Activated CD4-positive, CD25-positive, alpha-beta regulatory T cell treated with anti-CD3 and anti-CD28 coated beads, Interleukin-2, amount 50 U/mL, for 24 hours (primary cell): ENCODE data around the gene TMEM263.
A peak's percentile ranks its signal among the peaks of the same experiment; 100 is the strongest.
"Not testable (repeated sequence)": the region's sequence is repeated elsewhere in the genome, so short reads cannot be mapped to it uniquely, and the experiment has no call there.

ENCODE experiments used
- ATAC-seq, 2 donors: fragments of 150-1000 bp; cut with Tn5 transposase; one replicate each; pipeline ENCODE4 v1.10.0; 2021; ENCODE audit warnings: mild to moderate bottlenecking in 1 of 2, moderate library complexity in 1 of 2

Gene TMEM263

DNA sequence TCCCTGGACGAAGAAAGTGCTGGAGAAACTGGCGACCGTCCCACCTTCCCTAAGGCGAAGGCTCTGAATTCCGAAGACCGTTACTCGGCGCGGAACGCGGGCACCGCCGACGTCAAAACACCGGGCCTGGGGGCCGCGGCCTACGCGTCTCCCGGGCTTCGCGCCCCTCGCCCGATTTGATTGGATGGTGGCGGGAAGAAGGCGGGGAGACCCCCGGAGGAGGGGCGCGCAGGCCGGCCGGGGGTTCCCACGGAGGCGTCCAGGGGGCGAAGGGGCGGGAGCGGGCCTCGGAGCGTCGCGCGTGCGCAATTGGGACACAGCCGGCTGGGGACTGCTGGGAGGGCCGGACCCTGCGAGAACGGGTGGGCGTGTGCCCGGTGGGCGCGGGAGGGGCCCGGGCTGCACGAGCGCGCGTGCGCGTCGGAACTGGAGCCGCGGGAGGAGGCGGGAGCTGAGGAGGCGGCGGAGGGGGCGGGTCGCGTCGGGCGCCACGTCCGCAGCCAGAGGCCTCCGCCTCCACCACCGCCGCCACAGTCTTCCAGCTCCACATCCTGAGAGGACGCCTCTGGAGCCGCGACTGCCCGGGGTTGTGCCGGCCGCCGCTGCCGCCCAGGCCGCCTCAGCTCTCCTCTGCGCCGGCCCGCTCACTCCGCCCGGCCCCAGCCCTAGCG lies at the start of gene TMEM263:
TMEM263 (plus strand) TSS at position 531 of the 671 bp plus-strand sequence. CDS start 11,210 bp downstream, outside the sequence.
- ATAC-seq, result peak; percentile 80 to 82

DNA sequence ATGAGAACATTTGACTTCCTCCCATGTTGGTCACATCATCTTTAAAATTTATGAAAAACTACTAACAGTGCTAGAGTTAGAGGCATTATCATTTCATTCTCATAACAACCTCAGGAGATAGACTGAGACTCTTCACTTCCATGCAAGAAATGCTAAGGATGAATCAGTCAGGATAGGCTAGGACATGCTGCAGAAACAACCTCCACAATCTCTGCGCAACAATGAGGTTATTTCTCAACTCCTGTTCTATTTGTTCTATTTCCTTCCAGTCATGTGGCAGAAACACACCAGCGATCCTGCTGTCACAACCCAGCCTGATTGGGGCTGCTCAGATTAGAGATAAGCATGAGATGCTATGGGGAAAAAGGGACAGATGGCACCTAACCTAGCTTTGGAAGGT lies 49.0 kb upstream of the TMEM263 start:
- ATAC-seq, result no peak

DNA sequence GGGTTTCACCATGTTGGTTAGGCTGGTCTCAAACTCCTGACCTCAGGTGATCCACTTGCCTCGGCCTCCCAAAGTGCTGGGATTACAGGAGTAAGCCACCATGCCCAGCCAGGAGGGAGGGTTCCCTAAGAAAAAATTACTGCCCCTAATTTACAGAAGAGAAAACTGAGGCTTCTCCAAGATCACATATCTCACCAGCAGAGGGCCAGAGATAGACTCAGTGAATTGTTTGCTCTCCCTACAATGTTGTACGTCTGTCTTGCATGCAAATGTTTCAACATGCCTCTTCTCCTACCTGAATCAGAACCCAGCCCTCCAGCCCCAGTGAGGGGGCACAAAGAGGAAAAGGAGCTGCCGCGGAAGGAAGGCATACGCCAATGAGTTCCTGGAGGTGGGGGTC lies 48.3 kb upstream of the TMEM263 start:
- no peak for ATAC-seq

DNA sequence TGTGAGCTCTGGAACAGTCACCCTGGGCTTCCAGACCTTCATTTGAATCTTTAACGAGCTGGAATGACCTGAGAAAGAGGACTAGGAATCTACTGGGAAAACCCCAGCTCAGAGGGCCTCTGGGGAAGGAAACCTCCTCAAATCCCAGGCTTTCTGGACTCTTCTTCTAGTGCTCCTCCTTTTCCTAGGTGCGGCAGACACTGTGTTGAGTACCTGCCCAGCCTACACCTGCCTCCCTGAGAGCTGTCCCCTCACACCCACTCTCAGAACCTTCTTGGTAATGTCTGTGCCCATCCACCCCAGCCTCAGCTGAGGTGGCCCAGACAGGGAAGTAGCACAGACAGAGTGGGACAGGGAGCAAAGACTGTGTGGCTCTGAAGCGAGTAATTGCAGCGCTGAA lies 47.9 kb upstream of the TMEM263 start:
- ATAC-seq, result no peak

DNA sequence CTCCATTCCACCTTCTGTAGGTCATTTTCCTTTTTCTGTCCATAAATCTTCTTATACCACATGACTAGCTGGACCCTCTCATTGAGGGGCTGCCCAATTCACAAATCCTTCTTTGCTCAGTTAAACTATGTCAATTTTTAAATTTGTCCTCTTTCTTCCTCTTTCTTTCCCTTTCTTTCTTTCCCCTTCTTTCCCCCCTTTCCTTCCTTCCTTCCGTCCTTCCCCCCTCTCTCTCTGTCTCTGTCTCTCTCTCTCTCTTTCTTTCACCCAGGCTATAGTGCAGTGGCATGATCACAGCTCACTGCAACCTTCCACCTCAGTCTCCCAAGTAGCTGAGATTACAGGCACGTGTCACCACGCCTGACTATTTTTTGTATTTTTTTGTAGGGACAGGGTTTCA lies 47.1 kb upstream of the TMEM263 start:
- ATAC-seq, result no peak

DNA sequence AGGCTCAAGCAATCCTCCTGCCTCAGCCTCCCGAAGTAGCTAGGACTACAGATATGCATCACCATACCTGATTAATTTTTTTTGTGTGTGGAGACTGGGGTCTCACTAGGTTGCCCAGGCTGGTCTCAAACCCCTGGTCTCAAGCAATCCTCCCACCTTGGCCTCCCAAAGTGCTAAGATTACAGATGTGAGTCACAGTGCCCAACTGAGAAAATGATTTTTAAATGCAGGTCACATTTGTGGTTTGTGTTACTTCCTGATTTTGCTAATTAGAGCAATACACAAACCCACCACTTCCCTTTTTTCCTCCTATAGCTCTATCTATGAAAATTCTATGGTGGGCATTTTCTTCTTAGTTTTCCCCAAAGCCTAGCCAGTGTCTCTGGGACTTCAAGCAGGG lies 45.5 kb upstream of the TMEM263 start:
- no peak for ATAC-seq

DNA sequence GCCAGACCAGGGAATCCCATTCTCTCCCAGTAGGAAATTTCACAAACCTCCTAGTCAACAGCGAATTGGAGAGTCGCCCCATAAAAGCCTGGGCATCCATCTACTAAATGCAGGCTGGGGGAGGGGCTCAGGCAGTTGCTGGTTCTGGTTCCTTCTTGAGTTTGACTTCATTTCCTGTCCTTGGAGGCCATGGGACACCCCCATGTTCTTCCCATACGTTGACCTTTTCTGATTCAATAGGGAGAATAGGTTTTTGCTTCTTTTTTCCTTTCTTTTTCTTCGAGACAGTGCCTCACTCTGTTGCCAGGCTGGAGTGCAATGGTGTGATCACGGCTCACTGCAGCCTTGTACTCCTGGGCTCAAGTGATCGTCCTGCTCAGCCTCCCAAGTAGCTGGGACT lies 44.1 kb upstream of the TMEM263 start:
- ATAC-seq, result no peak

DNA sequence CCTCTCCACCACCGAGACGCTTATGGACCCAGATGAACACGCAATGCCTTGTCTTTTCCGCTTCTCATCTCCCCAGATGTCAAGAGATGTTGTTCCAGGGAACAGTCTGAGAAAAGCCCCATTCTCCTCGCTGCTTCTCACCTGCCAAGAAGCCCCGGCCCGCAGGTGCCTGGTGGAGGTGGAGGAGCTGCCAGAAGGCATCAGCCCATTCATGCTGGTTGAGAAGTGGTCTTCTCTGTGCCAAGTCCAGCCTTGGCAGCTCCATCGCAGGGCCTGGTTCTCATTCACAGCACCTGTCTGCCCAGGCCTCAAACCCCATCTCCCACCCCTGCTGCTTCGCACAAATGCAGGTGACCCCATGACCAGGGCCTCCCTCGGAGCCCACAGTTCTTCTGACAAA lies 42.3 kb upstream of the TMEM263 start:
- ATAC-seq, result no peak

DNA sequence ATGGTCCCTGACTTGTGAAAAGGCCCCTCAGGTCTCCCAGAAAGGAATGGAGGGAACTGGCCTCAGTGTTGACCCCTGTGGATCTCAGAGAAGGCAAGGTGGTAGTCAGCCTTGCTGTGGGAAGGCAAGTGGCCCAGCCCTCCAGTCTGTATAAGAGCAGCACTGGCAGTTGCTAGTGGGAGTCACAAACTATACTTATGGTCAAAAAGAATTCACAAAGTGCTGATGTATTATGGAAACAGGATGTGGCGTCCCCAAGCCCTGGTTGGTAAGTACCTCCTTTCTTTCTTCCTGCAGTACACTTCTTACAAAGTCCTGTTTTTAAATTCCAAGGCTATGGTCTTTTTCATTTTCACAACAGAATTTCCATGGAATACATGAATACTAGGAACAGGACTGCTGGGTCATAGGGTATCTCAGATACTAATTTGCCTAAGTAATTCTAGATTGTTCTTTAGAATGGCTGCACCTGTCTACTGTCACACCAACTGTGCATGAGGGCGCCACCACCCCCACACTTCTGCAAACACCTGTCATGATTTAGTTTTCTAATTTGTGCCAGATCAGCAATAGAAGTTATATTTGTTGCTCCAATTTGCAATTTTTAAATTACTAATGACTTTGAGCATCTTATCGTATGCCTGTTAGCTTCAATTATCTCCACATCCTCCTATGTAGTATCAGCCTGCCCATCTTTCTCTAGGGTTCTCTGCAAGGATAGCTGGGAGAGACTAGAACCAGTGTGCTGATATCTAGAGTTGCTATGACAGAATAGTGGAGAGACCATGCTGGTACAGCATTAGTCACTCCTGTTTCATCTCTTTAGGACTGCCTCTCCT lies 40.7 kb upstream of the TMEM263 start:
- ATAC-seq, result peak; percentile 46 to 65

DNA sequence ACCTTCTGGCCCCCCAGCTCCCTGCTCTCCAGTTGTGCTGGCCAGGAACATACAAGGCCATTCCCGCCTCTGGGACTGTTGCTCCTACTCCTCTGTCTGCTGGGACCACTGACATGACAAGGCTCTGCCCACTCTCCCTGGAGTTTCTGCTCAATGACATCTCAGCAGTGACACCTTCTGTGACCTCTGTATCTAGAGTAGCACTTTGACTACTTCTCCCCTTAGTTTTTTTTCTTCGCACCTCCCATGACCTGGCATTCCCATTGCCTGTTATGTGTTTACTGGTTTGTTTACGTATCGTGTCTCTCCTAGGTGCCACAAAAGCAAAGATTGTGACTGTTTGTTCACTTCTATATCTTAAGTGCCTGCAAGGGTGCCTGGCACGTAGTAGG lies 40.1 kb upstream of the TMEM263 start:
- ATAC-seq, result no peak

DNA sequence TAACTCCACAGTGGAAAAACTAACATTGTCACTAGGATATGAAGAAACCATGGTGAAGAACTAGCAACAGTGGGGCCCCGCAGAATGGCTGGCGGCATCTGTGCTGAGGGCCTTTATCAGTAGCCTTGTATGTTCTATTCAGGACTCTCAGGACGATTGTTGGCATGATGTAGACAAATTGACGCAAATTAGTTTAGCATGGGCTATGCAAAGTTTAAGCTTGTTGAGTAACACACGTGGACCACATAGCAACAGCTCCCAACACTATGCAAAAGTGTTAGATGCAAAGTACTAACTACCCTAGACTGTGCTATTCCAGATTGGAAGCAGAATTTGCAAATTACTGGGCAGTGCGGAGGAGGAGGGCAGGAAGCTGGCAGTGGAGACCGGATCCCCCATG lies 38.2 kb upstream of the TMEM263 start:
- no peak for ATAC-seq

DNA sequence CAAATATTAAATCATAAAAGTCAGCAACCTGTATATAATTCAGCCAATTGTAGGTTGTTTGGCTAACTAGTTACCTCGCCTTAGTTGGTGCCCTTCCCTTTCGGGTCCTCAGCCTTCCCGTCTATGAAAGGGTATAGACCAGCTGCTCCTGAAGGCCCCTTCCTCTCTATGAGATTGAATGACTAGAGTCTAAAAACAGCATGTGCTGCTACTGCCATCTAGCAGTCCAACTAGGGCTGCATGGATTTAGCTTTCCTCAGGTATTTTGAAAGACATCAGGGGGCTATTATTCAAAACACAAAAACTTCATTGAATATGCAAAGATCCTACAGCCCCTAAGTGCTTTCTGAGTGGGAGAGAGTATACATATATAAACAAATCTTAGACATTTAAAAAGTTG lies 37.0 kb upstream of the TMEM263 start:
- no peak for ATAC-seq

DNA sequence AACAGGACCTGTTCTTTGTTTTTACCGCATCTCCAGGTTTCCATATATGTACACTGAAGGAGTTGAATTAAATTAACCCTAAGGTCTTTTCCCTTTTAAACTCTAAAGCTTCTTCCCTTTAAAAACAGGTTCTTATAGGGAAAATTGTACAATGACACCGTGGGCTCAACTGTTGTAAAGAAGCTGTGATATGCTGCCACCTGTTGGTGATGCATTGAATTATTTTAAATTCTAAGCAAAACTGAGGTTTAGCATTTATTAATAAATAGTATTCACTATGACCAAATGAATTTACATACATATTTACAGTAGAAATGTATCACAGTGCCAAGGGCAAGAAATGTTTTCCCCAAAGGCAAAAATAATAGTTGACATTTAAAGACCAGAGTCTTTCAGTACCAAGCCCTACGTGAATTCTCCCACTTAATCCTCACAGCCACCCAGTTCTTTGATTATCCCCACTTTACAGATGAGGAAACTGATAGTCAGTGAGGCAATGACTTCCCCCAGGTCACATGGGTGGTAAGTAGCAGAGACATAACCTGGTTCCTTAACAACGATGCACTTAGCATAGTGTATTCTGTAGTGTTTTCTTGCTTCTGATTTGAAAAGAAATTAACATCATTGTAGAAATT lies 35.7 kb upstream of the TMEM263 start:
- no peak for ATAC-seq

DNA sequence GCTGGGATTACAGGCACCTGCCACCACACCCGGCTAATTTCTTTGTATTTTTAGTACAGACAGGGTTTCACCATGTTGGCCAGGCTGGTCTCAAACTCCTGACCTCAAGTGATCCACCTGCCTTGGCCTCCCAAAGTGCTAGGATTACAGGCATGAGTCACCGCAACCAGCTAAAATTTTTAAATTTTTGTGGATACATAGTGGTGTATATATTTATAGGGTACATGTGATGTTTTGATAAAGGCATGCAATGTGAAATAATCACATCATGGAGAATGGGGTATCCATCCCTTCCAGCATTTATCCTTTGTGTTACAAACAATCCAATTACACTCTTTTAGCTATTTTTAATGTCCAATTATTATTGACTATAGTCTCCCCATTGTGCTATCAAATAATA lies 33.7 kb upstream of the TMEM263 start:
- ATAC-seq, result not testable (repeated sequence)

DNA sequence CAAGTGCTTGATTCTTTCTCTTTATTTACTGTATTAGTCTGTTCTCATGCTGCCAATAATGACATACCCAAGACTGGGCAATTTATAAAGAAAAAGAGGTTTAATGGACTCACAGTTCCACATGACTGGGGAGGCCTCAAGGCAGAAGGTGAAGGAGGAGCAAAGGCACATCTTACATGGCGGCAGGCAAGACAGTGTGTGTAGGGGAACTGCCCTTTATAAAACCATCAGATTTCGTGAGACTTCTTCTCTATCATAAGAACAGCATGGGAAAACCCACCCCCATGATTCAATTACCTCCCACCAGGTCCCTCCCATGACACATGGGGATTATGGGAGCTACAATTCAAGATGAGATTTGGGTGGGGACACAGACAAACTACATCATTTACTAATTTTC lies 32.1 kb upstream of the TMEM263 start:
- ATAC-seq, result not testable (repeated sequence)

DNA sequence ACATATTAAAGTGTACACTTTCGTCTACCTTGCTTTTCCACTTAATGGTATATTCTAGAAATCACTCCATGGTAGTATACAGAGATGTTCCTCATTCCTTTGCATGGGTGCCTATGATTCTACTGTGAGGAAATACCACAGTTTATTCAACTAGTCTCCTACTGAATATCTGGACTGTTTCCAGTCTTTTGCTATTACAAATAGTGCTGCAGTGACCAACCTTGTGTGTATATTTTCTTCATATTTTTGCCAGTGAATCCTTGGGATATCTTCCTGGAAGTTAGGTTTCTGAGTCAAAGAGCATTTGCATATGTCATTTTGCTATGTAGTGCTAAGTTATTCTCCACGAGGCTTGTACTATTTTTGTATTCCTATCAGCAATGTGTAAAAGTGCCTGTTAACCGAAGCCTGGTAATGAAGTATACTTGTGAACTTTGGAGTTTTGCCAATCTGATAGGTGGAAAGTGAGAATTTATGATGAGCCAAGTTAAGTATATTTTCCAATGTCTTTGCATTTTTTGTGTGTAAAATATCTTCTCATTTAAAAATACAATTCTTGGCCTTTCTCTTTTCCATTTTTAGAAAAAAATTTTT lies 31.3 kb upstream of the TMEM263 start:
- no peak for ATAC-seq

DNA sequence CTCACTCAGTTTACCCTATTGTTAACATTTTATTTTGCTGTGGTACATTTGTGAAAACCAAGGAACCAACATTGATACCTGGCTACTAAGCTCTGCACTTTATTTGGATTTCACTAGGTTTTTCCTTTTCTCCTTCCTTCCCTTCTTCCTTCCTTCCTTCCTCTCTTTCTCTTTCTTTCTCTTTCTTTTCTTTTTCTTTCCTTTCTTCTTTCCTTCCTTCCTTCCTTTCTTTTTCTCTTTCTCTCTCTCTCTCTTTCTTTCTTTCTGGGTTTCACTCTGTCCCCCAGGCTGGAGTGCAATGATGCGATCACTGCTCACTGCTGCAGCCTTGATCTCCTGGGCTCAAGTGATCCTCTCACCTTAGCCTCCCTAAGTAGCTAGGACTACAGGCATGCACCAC lies 29.1 kb upstream of the TMEM263 start:
- ATAC-seq, result no peak

DNA sequence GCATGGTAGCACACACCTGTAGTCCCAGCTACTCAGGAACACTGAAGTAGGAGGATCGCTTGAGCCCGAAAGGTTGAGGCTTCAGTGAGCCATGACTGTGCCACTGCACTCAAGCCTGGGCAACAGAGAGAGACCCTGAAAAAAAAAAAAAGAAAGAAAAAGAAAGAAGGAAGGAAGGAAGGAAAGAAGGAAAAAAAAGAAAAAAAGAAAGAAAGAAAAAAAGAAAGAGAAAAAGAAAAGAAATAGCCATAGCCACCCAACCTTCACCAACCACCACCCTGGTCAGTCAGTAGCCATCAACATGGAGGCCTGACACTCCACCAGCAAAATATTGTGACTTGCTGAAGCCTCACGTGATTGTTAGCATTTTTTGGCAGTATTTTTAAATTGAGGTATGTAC lies 21.4 kb upstream of the TMEM263 start:
- no peak for ATAC-seq

DNA sequence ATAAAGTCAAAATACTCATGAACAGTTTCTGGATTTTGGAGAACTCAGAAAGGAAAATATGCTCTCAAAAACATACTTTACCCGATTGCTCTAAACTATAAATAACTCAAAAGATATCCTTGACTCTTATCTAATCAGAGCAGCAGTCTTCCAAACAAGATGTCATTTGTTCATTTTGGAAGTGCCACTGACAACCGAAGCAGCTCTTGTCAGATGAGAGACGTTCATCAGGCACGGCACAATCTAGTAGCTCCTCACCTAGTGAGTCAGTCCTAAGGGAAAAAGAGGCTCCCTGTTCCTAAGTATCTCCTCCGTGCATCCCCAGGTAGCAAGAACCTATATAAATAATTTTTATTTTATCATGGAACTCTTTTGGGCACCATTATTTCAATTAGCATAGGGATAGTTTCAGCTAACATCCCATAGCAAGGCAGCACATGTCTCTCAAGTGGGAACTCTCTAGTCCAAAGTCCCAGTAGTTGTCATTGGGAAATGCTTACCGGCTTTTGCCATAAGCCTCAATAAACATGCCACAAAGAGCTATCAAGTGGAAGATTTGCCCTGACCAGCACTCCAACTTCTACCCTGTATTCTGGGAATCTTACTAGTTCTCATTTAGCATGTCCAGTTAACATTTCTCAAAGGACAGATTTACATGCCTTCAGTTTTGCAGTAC lies 14.1 kb upstream of the TMEM263 start:
- ATAC-seq, result no peak

DNA sequence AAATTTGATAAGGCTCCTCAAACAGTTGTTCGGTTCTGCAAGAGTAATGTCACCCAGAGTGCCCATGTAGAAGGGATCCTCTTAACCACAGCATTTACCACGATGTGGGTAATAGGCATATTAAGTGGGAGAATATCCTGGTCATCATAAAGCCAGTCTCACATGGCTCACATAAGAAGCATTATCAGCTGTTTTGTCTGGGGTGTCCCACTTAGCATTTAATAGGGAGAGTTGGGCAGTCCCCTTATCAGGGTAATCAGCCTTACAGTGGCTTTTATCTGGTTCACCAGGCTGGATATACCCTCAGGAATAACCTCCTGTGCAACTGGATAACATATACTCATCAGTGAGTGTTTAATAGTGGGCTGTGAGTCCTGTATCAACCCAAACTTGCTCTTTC lies 12.9 kb upstream of the TMEM263 start:
- ATAC-seq, result no peak

DNA sequence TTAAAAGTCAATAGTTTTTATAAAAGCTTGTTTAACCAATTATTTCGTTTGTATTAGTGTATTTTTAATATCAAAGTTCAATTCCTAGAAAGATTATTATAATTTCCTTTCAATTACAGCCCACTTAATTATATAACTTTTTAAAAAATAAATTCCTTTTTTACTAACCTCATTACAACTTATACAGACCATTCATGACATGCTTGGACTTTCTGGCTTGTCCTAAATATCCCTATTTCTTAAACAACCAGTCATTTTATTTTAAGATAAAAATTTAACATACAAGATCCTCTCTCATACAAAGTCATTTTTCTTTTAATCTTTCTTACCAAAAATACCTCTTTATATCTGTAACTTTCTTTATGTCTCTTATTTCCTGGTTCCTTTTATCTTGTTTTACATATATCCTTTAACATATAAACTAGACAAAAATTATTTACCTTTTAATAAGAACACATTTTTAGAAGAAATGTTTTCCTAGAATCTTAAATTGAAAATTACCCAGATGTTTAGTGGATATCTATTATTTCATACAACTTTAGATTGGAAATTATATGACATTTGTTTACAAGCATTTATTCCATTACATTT lies 10.4 kb upstream of the TMEM263 start:
- ATAC-seq, result no peak

DNA sequence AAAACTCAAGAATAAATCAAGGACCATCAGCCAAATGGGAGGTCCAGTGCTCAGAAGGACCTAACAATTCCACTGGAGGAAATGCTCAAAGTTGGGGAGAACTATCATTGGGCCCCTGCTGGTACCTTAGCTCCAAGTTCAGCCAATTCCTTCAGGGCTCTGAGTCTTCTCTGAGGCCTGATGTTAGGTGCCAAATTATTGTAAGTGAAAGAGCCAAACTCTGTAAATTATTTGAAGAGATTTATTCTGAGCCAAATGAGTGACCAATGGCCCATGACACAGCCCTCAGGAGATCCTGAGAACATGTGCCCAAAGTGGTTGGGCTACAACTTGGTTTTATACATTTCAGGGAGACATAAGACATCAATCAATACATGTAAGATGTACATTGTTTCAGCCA lies 8.2 kb upstream of the TMEM263 start:
- ATAC-seq, result no peak

DNA sequence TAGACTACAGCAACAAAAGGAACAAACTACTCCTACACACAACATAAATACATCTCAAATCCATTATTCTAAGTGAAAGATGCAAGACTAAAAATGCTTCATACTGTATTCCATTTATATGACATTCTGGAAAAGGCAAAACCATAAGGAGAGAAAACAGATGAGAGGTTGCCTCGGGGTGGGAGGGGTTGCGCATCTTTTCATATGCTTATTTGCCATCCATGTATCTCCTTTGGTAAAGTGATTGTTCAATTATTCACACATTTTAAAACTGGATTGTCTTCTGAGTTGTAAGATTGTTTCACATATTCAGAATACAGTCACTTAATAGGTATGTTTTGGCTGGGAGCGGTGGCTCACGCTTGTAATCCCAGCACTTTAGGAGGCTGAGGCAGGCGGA lies 5.1 kb upstream of the TMEM263 start:
- no peak for ATAC-seq
